H1 (cell line): ENCODE results near the gene MYO1A. TPM values are rescaled to one million over a fixed set of nuclear protein-coding genes. Genes with fewer than 3 reads are reported as not detected.

Source experiments
- CHD7 ChIP-seq: fragments of 300-600 bp; sonication (generic); IDR thresholded peaks from 2 replicates; pipeline ENCODE4 v1.7.1; 2012; ENCODE audit warnings: low read length, moderate library complexity, mild to moderate bottlenecking, inconsistent platforms; ENCODE audit not compliant: insufficient replicate concordance
- CTCF ChIP-seq, 3 experiments: IDR thresholded peaks; 1 replicate in 2 of 3; 2 replicates in 1 of 3; pipeline versions ENCODE4 v1.5.1 to v1.6.1; 2011; ENCODE audit warnings: low read length in 3 of 3, mild to moderate bottlenecking in 3 of 3, inconsistent platforms in 2 of 3, low read depth in 1 of 3, moderate library complexity in 1 of 3; ENCODE audit not compliant: insufficient read depth in 1 of 3; ENCODE audit errors: control extremely low read depth in 1 of 3
- E2F6 ChIP-seq: IDR thresholded peaks from 2 replicates; pipeline ENCODE4 v1.6.1; 2012; ENCODE audit warnings: inconsistent platforms
- POLR2A ChIP-seq, 2 experiments: IDR thresholded peaks; 1 replicate in 1 of 2; 2 replicates in 1 of 2; pipeline ENCODE4 v1.6.1; 2011; ENCODE audit warnings: low read depth in 2 of 2, low read length in 2 of 2, mild to moderate bottlenecking in 2 of 2; ENCODE audit errors: control extremely low read depth in 1 of 2
- POU5F1 ChIP-seq: IDR thresholded peaks from 2 replicates; pipeline ENCODE4 v1.6.1; 2011; ENCODE audit warnings: low read depth, mild to moderate bottlenecking, low read length, moderate library complexity
- RBBP5 ChIP-seq: IDR thresholded peaks from 2 replicates; pipeline ENCODE4 v1.7.1; 2012; ENCODE audit warnings: low read depth, mild to moderate bottlenecking, inconsistent platforms, low read length, moderate library complexity, borderline replicate concordance
- SP4 ChIP-seq: IDR thresholded peaks from 2 replicates; pipeline ENCODE4 v1.6.1; 2012; ENCODE audit warnings: low read length, inconsistent platforms
- TAF1 ChIP-seq: IDR thresholded peaks from 2 replicates; pipeline ENCODE4 v1.6.1; 2011; ENCODE audit warnings: mild to moderate bottlenecking, low read depth, low read length
- YY1 ChIP-seq: IDR thresholded peaks from 2 replicates; pipeline ENCODE4 v1.6.1; 2011; ENCODE audit warnings: low read depth, mild to moderate bottlenecking, low read length
- polyA plus RNA-seq, 7 experiments: library from polyadenylated mRNA; depleted of rRNA in 3 of 7; stranded (reverse) in 5 of 7; unstranded in 2 of 7; fragments of >200 nt in 5 of 7; fragments of 200-250 nt in 2 of 7; gene quantifications; 1 replicate in 5 of 7; 2 replicates in 1 of 7; 4 replicates in 1 of 7; pipeline versions ENCODE4 v1.2.1 to v1.2.3, GENCODE V29; 2011 to 2013; ENCODE audit warnings: missing spikeins in 2 of 7, mixed read lengths in 2 of 7
- total RNA-seq: library from RNA; stranded (reverse); fragmentation: NEBNext Ultra II Directional; extraction: Animal tissue kit (Norgen Biotek cat#: 25700); gene quantifications from 2 replicates; pipeline ENCODE4 v1.2.1, GENCODE V29; 2021

The MYO1A gene
- total and polyA plus RNA-seq, 2 of the 8 experiments (the other 6 are each of a cell fraction or from before 2014, with no cell fraction given): 0.54 to 0.77 TPM

- TF ChIP-seq CHD7 (no peak), TAF1 (no peak), YY1 (no peak), POU5F1 (no peak), SP4 (no peak), POLR2A (IDR thresholded peaks at IDR 0.05; ENCODE audit: control extremely low read depth in 1 of 2, low read depth in 2 of 2, low read length in 2 of 2) (no peak), RBBP5 (no peak), E2F6 (no peak), CTCF (IDR thresholded peaks at IDR 0.05; ENCODE audit: control extremely low read depth in 1 of 3, insufficient read depth in 1 of 3, low read depth in 1 of 3, low read length in 3 of 3) (no peak)
These were observed 30.9 kb upstream of the MYO1A start (continued) for GRCh38 chr12:57080855-57081254.
